ENCODE measurements around the gene NLRP10. TPM values are rescaled to one million over a fixed set of nuclear protein-coding genes. Genes with fewer than 3 reads are reported as not detected.

Gene NLRP10
- total and polyA plus RNA-seq, 12 donors, result not detected

DNA sequence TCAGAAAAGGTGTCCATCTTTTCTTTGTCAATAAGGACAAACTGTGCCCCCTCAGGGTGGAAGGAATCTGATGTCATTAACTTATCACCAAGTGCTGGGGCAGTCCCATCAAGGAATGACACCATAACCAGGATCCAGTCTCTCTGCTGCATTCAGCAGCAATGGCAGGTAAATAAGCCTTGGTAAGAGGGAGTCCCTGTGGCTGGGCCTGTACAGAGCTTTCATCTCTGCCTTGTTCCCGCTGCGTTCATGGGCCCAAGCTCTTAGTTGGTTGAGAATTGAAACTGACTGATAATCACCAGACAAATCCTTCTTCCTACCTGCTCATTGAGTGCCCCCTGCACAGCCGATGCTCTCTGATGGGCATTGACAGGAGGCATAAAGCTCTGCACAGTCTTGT, 44.6 kb upstream of the NLRP10 start:
- WGBS, 2 donors, result 94 to 95% methylated on average over 3 of the region's 3 CpGs
- TF ChIP-seq, protein P1, sequence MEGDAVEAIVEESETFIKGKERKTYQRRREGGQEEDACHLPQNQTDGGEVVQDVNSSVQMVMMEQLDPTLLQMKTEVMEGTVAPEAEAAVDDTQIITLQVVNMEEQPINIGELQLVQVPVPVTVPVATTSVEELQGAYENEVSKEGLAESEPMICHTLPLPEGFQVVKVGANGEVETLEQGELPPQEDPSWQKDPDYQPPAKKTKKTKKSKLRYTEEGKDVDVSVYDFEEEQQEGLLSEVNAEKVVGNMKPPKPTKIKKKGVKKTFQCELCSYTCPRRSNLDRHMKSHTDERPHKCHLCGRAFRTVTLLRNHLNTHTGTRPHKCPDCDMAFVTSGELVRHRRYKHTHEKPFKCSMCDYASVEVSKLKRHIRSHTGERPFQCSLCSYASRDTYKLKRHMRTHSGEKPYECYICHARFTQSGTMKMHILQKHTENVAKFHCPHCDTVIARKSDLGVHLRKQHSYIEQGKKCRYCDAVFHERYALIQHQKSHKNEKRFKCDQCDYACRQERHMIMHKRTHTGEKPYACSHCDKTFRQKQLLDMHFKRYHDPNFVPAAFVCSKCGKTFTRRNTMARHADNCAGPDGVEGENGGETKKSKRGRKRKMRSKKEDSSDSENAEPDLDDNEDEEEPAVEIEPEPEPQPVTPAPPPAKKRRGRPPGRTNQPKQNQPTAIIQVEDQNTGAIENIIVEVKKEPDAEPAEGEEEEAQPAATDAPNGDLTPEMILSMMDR (IDR thresholded peaks at IDR 0.05), result no peak
- Histone ChIP-seq H3K36me3 (no peaks in the 10 kb centered on the region), H3K27ac (no peak overlapping the region), H3K27me3 (no peaks in the 10 kb centered on the region), H3K9me3 (no peaks in the 10 kb centered on the region), H3K4me1 (no peaks in the 10 kb centered on the region), H3K4me3 (no peak overlapping the region)
- intact Hi-C loops (cut with DNase I), result loop anchor here in 5 of 10 donors (2.0 to 10.0 kb wide), 4 partner anchors 82 to 555 kb away; no protein-coding TSS in a partner anchor
- ATAC-seq, result no peak
- DNase-seq, result no peak

DNA sequence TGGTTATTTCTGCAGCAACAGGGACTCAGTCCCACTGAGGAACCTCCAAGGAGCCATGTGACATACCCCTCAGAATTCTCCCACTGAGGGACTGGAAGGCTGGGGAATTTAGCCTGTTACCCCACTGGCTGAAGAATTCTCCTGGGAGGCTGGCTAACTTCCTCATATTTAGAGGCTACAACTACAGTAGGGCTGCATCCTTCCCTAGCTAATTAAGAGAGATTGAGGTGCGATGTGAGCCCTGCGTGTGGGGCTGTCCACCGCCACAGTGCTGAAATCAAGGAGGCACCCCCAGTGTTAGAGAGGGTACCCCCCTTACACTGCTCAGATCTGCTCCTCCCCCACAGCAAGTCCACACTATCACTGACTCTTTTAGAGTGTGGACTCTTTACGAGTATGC, 43.0 kb upstream of the NLRP10 start:
- H3K27me3 ChIP-seq, result no peaks in the 10 kb centered on the region
- DNase-seq (no peak), ATAC-seq (no peak)

DNA sequence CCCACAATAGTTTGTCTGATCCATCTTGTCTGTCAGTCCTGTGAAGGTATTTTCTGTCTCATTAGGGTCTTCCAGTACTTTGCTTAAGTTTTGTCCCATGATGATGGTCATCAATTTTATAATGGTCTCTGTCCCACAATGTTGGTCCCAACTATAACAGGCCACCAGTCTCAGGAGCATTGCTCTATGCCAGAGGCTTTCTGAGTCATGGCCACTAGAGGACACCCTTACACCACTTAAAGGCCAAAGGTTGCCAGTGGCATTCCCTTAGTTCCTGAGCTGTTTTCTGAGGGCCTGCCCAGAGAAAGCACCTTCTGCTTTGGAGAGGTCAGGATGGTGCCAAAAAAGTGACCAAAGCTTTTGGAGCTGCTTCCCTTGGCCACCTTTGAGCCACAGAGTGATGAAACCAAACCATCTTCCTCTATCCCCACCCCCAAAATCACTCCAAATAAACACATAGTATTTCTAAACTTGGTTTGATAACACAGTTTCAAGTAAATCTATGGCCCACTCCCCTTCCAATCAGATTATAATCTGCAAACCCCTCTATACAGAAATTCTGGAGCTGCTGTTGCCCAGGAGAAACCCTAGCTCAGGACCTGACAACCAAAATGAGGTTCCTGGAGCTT, 41.2 kb upstream of the NLRP10 start:
- TF ChIP-seq, protein P1 (IDR thresholded peaks at IDR 0.05), result peak; percentile 51 to 93 (median 85)
- Histone ChIP-seq H3K27ac (no peak overlapping the region), H3K4me3 (no peak overlapping the region), H3K27me3 (no peaks in the 10 kb centered on the region), H3K36me3 (no peaks in the 10 kb centered on the region), H3K4me1 (no peaks in the 10 kb centered on the region), H3K9me3 (no peaks in the 10 kb centered on the region)
- peak in 1 of 2 donors; percentile 71 for DNase-seq
- peak; percentile 82 to 93 (median 89) for ATAC-seq
- intact Hi-C loops (cut with DNase I), result loop anchor here (1.0 to 10.0 kb wide), 7 partner anchors 84 to 558 kb away; no protein-coding TSS in a partner anchor

More for the DNA sequence above, 43.0 kb upstream of the NLRP10 start:
- Histone ChIP-seq H3K9me3 (no peaks in the 10 kb centered on the region), H3K4me3 (no peak overlapping the region), H3K4me1 (no peaks in the 10 kb centered on the region), H3K27ac (no peak overlapping the region), H3K36me3 (no peaks in the 10 kb centered on the region)
- intact Hi-C loops (cut with DNase I), result loop anchor here in 5 of 10 donors (2.0 to 10.0 kb wide), 4 partner anchors 84 to 557 kb away; no protein-coding TSS in a partner anchor
- 37 to 53% methylated on average over 4 of the region's 4 CpGs for WGBS, 2 donors
- TF ChIP-seq, protein P1 (IDR thresholded peaks at IDR 0.05), result no peak

DNA sequence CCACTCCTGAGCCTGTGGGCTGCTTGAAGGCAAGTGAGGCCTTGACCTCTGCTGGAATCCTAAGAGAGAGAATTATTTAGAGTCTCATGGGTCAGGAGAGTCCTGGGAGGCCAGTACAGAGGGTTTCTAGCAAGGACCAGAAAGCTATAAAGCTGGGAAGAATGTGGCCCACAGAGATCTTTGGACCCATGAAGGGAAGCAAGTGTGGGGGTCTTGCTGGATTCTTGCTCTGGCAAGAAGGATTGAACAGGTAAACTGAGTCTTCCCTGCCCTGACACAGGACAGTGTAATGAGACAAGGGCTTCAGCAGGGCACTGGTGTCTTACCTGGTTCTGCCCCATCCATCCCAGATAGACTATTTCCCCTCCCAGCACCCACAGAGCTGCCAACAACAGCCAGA, 40.3 kb upstream of the NLRP10 start:
- intact Hi-C loops (cut with DNase I), result loop anchor here in 5 of 10 donors (5.0 to 10.0 kb wide), 3 partner anchors 87 to 559 kb away; no protein-coding TSS in a partner anchor
- Histone ChIP-seq H3K9me3 (no peaks in the 10 kb centered on the region), H3K36me3 (peaks cover 0 to 3% (median 0%) of the 10 kb centered on the region in 9 donors), H3K4me3 (no peak overlapping the region), H3K27ac (no peak overlapping the region), H3K27me3 (no peaks in the 10 kb centered on the region), H3K4me1 (no peaks in the 10 kb centered on the region)
- TF ChIP-seq, protein P1 (IDR thresholded peaks at IDR 0.05), result no peak
- DNase-seq, result no peak
- ATAC-seq, result no peak
